Measurements from ENCODE around the gene NPHS1.

DNA sequence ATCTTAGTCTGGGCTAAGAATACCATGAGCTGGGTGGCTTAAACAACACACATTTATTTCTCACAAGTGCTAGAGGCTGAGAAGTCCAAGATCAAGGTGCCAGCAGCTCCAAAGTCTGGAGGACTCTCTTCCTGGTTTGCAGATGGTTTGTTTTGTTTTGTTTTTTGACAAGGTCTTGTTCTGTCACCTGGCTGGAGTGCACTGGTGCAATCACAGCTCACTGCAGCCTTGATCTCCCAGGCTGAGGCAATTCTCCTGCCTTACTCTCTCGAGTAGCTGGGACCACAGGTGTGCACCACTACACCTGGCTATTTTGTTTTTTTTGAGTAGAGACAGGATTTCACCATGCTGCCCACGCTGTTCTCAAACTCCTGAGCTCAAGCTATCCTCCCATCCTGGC, 31.6 kb upstream of the NPHS1 start:
- TF ChIP-seq POLR2AphosphoS5 (IDR thresholded peaks at IDR 0.05) (no peak), POLR2A (IDR thresholded peaks at IDR 0.05; ENCODE audit: low read depth) (no peak)
